ENCODE measurements around the gene E2F2.

DNA sequence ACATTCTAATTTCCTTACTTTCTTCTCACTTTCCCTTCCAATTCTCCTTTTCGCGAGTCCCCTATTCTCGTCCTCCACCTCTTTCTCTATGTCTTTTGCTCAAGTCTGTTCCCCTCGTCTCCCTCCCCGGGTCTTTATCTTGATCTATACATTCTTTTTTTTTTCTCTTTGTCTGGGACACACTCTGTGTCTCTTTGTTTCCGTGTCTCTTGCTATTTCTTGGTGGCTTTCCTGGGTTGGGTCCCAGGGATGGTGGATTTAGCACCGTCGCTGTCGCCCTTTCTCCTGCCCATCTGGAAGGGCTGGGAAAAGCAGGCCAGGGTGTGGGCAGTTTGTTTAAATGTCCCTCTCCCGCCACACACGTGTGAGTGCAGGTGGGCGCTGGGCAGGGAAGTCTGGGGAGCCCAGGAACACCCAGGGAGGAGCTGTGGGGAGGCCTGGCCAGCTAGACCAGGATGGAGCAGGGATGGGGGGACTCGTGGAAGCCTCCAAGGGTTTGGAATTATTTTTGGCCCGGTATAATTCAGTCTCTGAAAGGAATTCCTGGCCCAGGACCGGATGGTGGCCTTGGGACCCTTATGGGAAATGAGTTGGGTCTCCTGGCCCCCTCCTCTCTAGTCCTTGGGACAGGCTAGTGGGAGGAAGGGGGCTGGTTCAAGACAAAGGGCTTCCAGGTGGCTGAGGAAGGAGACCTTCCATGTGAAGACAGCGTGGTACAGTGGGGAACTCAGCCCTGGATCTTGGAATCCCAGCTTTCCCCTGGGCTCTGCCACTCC is 37.8 kb upstream of the E2F2 start:
- TF ChIP-seq, protein P1, sequence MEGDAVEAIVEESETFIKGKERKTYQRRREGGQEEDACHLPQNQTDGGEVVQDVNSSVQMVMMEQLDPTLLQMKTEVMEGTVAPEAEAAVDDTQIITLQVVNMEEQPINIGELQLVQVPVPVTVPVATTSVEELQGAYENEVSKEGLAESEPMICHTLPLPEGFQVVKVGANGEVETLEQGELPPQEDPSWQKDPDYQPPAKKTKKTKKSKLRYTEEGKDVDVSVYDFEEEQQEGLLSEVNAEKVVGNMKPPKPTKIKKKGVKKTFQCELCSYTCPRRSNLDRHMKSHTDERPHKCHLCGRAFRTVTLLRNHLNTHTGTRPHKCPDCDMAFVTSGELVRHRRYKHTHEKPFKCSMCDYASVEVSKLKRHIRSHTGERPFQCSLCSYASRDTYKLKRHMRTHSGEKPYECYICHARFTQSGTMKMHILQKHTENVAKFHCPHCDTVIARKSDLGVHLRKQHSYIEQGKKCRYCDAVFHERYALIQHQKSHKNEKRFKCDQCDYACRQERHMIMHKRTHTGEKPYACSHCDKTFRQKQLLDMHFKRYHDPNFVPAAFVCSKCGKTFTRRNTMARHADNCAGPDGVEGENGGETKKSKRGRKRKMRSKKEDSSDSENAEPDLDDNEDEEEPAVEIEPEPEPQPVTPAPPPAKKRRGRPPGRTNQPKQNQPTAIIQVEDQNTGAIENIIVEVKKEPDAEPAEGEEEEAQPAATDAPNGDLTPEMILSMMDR (IDR thresholded peaks at IDR 0.05; ENCODE audit: poor library complexity): no peak
- TF ChIP-seq EZH2phosphoT487 (IDR thresholded peaks at IDR 0.05; ENCODE audit: low read depth, severe bottlenecking, unreplicated experiment): no peak
- no peak for TF ChIP-seq EZH2 (IDR thresholded peaks at IDR 0.05; ENCODE audit: borderline replicate concordance)
